ENCODE measurements around the gene C1QL1.

The C1QL1 gene

GRCh38 chr17:44981221-44981968, 13.3 kb upstream of the C1QL1 start:
- peaks cover 8% of the 10 kb centered on the region; the same call in 1 of the 2 replicates for H3K4me1 ChIP-seq (ENCODE audit: low read length)
- H3K9me3 ChIP-seq (ENCODE audit: insufficient read depth, low read length) = no peaks in the 10 kb centered on the region
- no peak for TF ChIP-seq CTCF (IDR thresholded peaks at IDR 0.05; ENCODE audit: low read depth, low read length)
- no peak for TF ChIP-seq EZH2phosphoT487 (IDR thresholded peaks at IDR 0.05; ENCODE audit: low read depth)
- peaks cover 39% of the 10 kb centered on the region for H3K27me3 ChIP-seq (ENCODE audit: low read depth, low read length)
- H4K20me1 ChIP-seq (ENCODE audit: insufficient read depth, low read length) = no peaks in the 10 kb centered on the region
- no peak overlapping the region for H3K4me3 ChIP-seq (ENCODE audit: low read length)
- H2AFZ ChIP-seq (ENCODE audit: low read depth, low read length) = no peak overlapping the region
- no peak overlapping the region for H3K4me2 ChIP-seq (ENCODE audit: low read length)
- no peak overlapping the region for H3K9ac ChIP-seq (ENCODE audit: low read length)
- H3K79me2 ChIP-seq (ENCODE audit: low read length) = no peaks in the 10 kb centered on the region
- H3K36me3 ChIP-seq (replicated peaks; ENCODE audit: low read depth, low read length) = no peaks in the 10 kb centered on the region
- H3K27ac ChIP-seq (ENCODE audit: low read length) = no peak overlapping the region

GRCh38 chr17:44979426-44979995, 11.4 kb upstream of the C1QL1 start:
- no peaks in the 10 kb centered on the region for H3K79me2 ChIP-seq (ENCODE audit: low read length)
- H3K9ac ChIP-seq (ENCODE audit: low read length) = no peak overlapping the region
- H3K27me3 ChIP-seq (ENCODE audit: low read depth, low read length) = peaks cover 41% of the 10 kb centered on the region
- H4K20me1 ChIP-seq (ENCODE audit: insufficient read depth, low read length) = no peaks in the 10 kb centered on the region
- H3K4me2 ChIP-seq (ENCODE audit: low read length) = no peak overlapping the region
- H2AFZ ChIP-seq (ENCODE audit: low read depth, low read length) = no peak overlapping the region
- H3K27ac ChIP-seq (ENCODE audit: low read length) = no peak overlapping the region
- peaks cover 8% of the 10 kb centered on the region; the same call in 1 of the 2 replicates for H3K4me1 ChIP-seq (ENCODE audit: low read length)
- no peak for TF ChIP-seq EZH2phosphoT487 (IDR thresholded peaks at IDR 0.05; ENCODE audit: low read depth)
- TF ChIP-seq CTCF (IDR thresholded peaks at IDR 0.05; ENCODE audit: low read depth, low read length) = no peak
- H3K9me3 ChIP-seq (ENCODE audit: insufficient read depth, low read length) = no peaks in the 10 kb centered on the region
- H3K4me3 ChIP-seq (ENCODE audit: low read length) = no peak overlapping the region
- no peaks in the 10 kb centered on the region for H3K36me3 ChIP-seq (replicated peaks; ENCODE audit: low read depth, low read length)

- no peaks in the 10 kb centered on the region for H3K9me3 ChIP-seq (ENCODE audit: insufficient read depth, low read length)
- H3K9ac ChIP-seq (ENCODE audit: low read length) = no peak overlapping the region
- H3K36me3 ChIP-seq (replicated peaks; ENCODE audit: low read depth, low read length) = no peaks in the 10 kb centered on the region
- no peak overlapping the region for H3K4me2 ChIP-seq (ENCODE audit: low read length)
- H4K20me1 ChIP-seq (ENCODE audit: insufficient read depth, low read length) = no peaks in the 10 kb centered on the region
- no peak overlapping the region for H2AFZ ChIP-seq (ENCODE audit: low read depth, low read length)
- H3K27ac ChIP-seq (ENCODE audit: low read length) = no peak overlapping the region
- H3K4me3 ChIP-seq (ENCODE audit: low read length) = no peak overlapping the region
- H3K4me1 ChIP-seq (ENCODE audit: low read length) = peaks cover 5% of the 10 kb centered on the region; the same call in 1 of the 2 replicates
- no peaks in the 10 kb centered on the region for H3K79me2 ChIP-seq (ENCODE audit: low read length)
- peaks cover 42% of the 10 kb centered on the region for H3K27me3 ChIP-seq (ENCODE audit: low read depth, low read length)
- TF ChIP-seq EZH2phosphoT487 (IDR thresholded peaks at IDR 0.05; ENCODE audit: low read depth) = no peak
- TF ChIP-seq CTCF (IDR thresholded peaks at IDR 0.05; ENCODE audit: low read depth, low read length) = no peak
These were observed 10.7 kb upstream of the C1QL1 start for GRCh38 chr17:44978807-44979206.

GRCh38 chr17:44977814-44978550, 9.9 kb upstream of the C1QL1 start:
- Histone ChIP-seq H3K9me3 (ENCODE audit: insufficient read depth, low read length) (no peaks in the 10 kb centered on the region), H3K4me2 (ENCODE audit: low read length) (no peak overlapping the region), H2AFZ (ENCODE audit: low read depth, low read length) (no peak overlapping the region), H3K4me3 (ENCODE audit: low read length) (no peak overlapping the region), H3K79me2 (ENCODE audit: low read length) (no peaks in the 10 kb centered on the region), H3K4me1 (ENCODE audit: low read length) (no peaks in the 10 kb centered on the region), H3K27ac (ENCODE audit: low read length) (no peak overlapping the region), H3K36me3 (replicated peaks; ENCODE audit: low read depth, low read length) (no peaks in the 10 kb centered on the region), H4K20me1 (ENCODE audit: insufficient read depth, low read length) (no peaks in the 10 kb centered on the region), H3K9ac (ENCODE audit: low read length) (no peak overlapping the region), H3K27me3 (ENCODE audit: low read depth, low read length) (peaks cover 43% of the 10 kb centered on the region)
- TF ChIP-seq EZH2phosphoT487 (IDR thresholded peaks at IDR 0.05; ENCODE audit: low read depth) (no peak), CTCF (IDR thresholded peaks at IDR 0.05; ENCODE audit: low read depth, low read length) (no peak)
